ENCODE measurements around the gene KIAA0319L.

DNA sequence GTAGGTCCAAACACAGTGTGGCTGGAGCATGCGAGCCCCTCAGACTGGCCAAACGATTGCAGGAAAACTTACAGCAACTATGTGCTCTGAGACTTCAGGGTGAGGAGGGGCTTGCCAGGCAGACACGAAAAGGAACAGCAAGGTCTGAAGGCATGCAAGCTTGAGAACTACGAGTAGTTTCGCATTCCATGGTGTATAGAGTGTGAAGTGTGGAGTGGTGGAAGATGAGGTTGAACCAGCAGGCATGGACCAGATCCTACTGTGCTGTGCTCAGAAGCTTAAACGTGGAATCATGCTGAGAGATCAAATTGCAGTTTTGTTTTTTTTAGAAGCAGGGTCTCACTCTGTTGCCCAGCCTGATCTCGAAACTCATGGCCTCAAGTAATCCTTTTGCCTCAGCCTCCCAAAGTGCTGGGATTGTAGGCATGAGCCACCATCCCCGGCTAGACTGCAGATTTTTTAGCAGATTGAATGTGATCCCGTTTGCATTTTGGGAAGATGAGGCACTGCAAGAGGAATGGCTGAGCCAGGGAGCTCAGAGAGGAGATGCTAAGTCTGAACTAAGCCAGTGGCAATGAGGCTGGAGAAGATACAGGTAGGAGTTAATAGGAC, 10.8 kb upstream of the KIAA0319L start:
- TF ChIP-seq EZH2 (IDR thresholded peaks at IDR 0.05; ENCODE audit: borderline replicate concordance, low read depth, low read length, severe bottlenecking) (no peak), CTCF (IDR thresholded peaks at IDR 0.05; ENCODE audit: extremely low read depth in 1 of 2, insufficient read depth in 1 of 2, low read depth in 1 of 2, low read length in 2 of 2) (no peak), MAX (IDR thresholded peaks at IDR 0.05; ENCODE audit: insufficient read depth, insufficient read length) (no peak), POLR2A (IDR thresholded peaks at IDR 0.05; ENCODE audit: low read depth, low read length) (no peak), POLR2AphosphoS5 (IDR thresholded peaks at IDR 0.05; ENCODE audit: insufficient read depth, low read depth, low read length) (no peak), JUN (IDR thresholded peaks at IDR 0.05; ENCODE audit: borderline replicate concordance, insufficient read depth, insufficient read length, low read depth) (no peak), MYC (IDR thresholded peaks at IDR 0.05; ENCODE audit: low read depth, low read length) (no peak)
